ENCODE data around the gene TBC1D23.

GRCh38 chr3:100261485-100261903 lies 702 bp downstream of the TBC1D23 start:
- TF ChIP-seq TSHZ1 (CRISPR knock-in tag; IDR thresholded peaks at IDR 0.05), result no peak
- TF ChIP-seq POLR2AphosphoS5 (IDR thresholded peaks at IDR 0.05; ENCODE audit: control insufficient read depth, insufficient read depth, low read depth, low read length), result no peak; the same call in 1 of the 2 replicates
- no peak for TF ChIP-seq POLR2A (conservative IDR thresholded peaks at IDR 0.05)

Data from K562 (cell line).